SK-N-SH (cell line): ENCODE measurements around the gene CERS6. TPM values are rescaled to one million over a fixed set of nuclear protein-coding genes. Genes with fewer than 3 reads are reported as not detected.

Experiments
- CTCF ChIA-PET: fragments of 300-600, 350-600 bp; formaldehyde crosslinking; extraction: SDS; loops from one replicate; lab custom pipeline; 2021; lab: Yijun Ruan, JAX
- POLR2A ChIA-PET: fragments of 350-600 bp; sonication (Branson Sonifier 250); formaldehyde crosslinking; extraction: SDS; loops from one replicate; lab custom pipeline; 2020; ENCODE audit warnings: antibody characterized with exemption, inconsistent platforms; lab: Yijun Ruan, JAX
- DNase-seq: peaks from one replicate; pipeline ENCODE4 v3.0.0; 2012
- H2AFZ ChIP-seq: fragments of 200-600 bp; sonication (generic); 2 replicates; pipeline ENCODE4 v1.8.1; 2016; ENCODE audit warnings: antibody characterized with exemption, mild to moderate bottlenecking, low read depth
- H3F3A ChIP-seq: fragments of 200-600 bp; sonication (generic); replicated peaks from 2 replicates; pipeline ENCODE3; 2016; ENCODE audit warnings: antibody characterized with exemption, mild to moderate bottlenecking; ENCODE audit not compliant: insufficient read depth
- H3K27ac ChIP-seq, 2 experiments: fragments of 200-500 bp in 1 of 2; fragments of 200-600 bp in 1 of 2; sonication (Bioruptor generic) in 1 of 2; sonication (generic), shearing (Covaris generic) in 1 of 2; 2 replicates each; pipeline versions ENCODE4 v1.5.1 to v1.6.1; 2014 to 2016; ENCODE audit warnings: low read depth in 2 of 2, inconsistent platforms in 1 of 2, low read length in 1 of 2, mild to moderate bottlenecking in 1 of 2, mixed read lengths in 1 of 2
- H3K27me3 ChIP-seq: fragments of 200-600 bp; sonication (generic), shearing (Covaris generic); 2 replicates; pipeline ENCODE4 v1.6.1; 2016; ENCODE audit warnings: mixed run types; ENCODE audit not compliant: insufficient read depth
- H3K36me3 ChIP-seq, 2 experiments: fragments of 200-500 bp in 1 of 2; fragments of 200-600 bp in 1 of 2; sonication (Bioruptor generic) in 1 of 2; sonication (generic) in 1 of 2; replicated peaks in 1 of 2; 2 replicates each; pipeline versions ENCODE3 to v1.5.1; 2014 to 2016; ENCODE audit warnings: low read length in 1 of 2, mild to moderate bottlenecking in 1 of 2; ENCODE audit not compliant: insufficient read depth in 2 of 2, control insufficient read depth in 1 of 2
- H3K4me1 ChIP-seq, 2 experiments: fragments of 200-500 bp in 1 of 2; fragments of 200-600 bp in 1 of 2; sonication (Bioruptor generic) in 1 of 2; sonication (generic), shearing (Covaris generic) in 1 of 2; 2 replicates each; pipeline versions ENCODE4 v1.5.1 to v1.6.1; 2014 to 2016; ENCODE audit warnings: low read depth in 1 of 2, low read length in 1 of 2, mixed run types in 1 of 2; ENCODE audit not compliant: insufficient read depth in 2 of 2, control insufficient read depth in 1 of 2
- H3K4me2 ChIP-seq: fragments of 200-600 bp; sonication (generic), shearing (Covaris generic); 2 replicates; pipeline ENCODE4 v1.6.1; 2017; ENCODE audit warnings: mixed run types
- H3K4me3 ChIP-seq, 2 experiments: fragments of 200-500 bp in 1 of 2; fragments of 200-600 bp in 1 of 2; sonication (Bioruptor generic) in 1 of 2; sonication (generic), shearing (Covaris generic) in 1 of 2; 2 replicates each; pipeline versions ENCODE4 v1.5.1 to v1.8.1; 2014 to 2016; ENCODE audit warnings: low read depth in 2 of 2, inconsistent platforms in 1 of 2, low read length in 1 of 2, mild to moderate bottlenecking in 1 of 2, mixed read lengths in 1 of 2, moderate library complexity in 1 of 2
- H3K79me2 ChIP-seq: fragments of 200-600 bp; sonication (generic); 2 replicates; pipeline ENCODE4 v1.8.1; 2017; ENCODE audit warnings: mild to moderate bottlenecking; ENCODE audit not compliant: insufficient read depth
- H3K9ac ChIP-seq: fragments of 200-600 bp; sonication (generic); 2 replicates; pipeline ENCODE4 v1.6.1; 2017; ENCODE audit warnings: mixed run types
- H3K9me2 ChIP-seq: fragments of 200-600 bp; sonication (generic); 2 replicates; pipeline ENCODE4 v1.6.1; 2017; ENCODE audit warnings: mixed run types
- H3K9me3 ChIP-seq: fragments of 200-600 bp; sonication (generic); 2 replicates; pipeline ENCODE4 v1.6.1; 2017; ENCODE audit warnings: mixed run types, mild to moderate bottlenecking, moderate library complexity
- H4K20me1 ChIP-seq: fragments of 200-600 bp; sonication (generic); 2 replicates; pipeline ENCODE4 v1.6.1; 2017; ENCODE audit warnings: mild to moderate bottlenecking, mixed run types; ENCODE audit not compliant: insufficient read depth
- CTCF ChIP-seq: fragments of 200-600 bp; sonication (generic); IDR thresholded peaks from 2 replicates; pipeline ENCODE4 v1.6.1; 2017; ENCODE audit warnings: antibody characterized with exemption, mild to moderate bottlenecking, moderate library complexity
- ELF1 ChIP-seq: IDR thresholded peaks from 2 replicates; pipeline ENCODE4 v1.4.0; 2012
- EP300 ChIP-seq, 2 experiments: IDR thresholded peaks; 2 replicates each; pipeline versions ENCODE4 v1.4.0 to v1.6.1; 2012; ENCODE audit warnings: borderline replicate concordance in 1 of 2, low read depth in 1 of 2, low read length in 1 of 2
- EZH2phosphoT487 ChIP-seq: fragments of 200-600 bp; sonication (generic); IDR thresholded peaks from 2 replicates; pipeline ENCODE4 v1.6.1; 2017; ENCODE audit warnings: low read depth, mixed run types, mild to moderate bottlenecking, antibody characterized with exemption, moderate library complexity, borderline replicate concordance
- FOSL2 ChIP-seq: IDR thresholded peaks from 2 replicates; pipeline ENCODE4 v1.4.0; 2012; ENCODE audit warnings: low read depth, mild to moderate bottlenecking, moderate library complexity, borderline replicate concordance
- GATA2 ChIP-seq: sonication (generic); formaldehyde crosslinking; IDR thresholded peaks from 2 replicates; pipeline ENCODE4 v1.5.0; 2020; ENCODE audit warnings: mild to moderate bottlenecking, missing genetic modification reagents
- MAX ChIP-seq: IDR thresholded peaks from 2 replicates; pipeline ENCODE4 v1.4.0; 2012; ENCODE audit warnings: low read depth
- MEF2A ChIP-seq: IDR thresholded peaks from 2 replicates; pipeline ENCODE4 v1.4.0; 2012; ENCODE audit warnings: low read depth, borderline replicate concordance
- NFIC ChIP-seq: IDR thresholded peaks from 2 replicates; pipeline ENCODE4 v1.4.0; 2012; ENCODE audit warnings: borderline replicate concordance
- NRF1 ChIP-seq: IDR thresholded peaks from 2 replicates; pipeline ENCODE4 v1.6.1; 2012; ENCODE audit warnings: low read depth, mild to moderate bottlenecking, low read length
- POLR2AphosphoS5 ChIP-seq: IDR thresholded peaks from 2 replicates; pipeline ENCODE4 v1.6.1; 2012; ENCODE audit warnings: low read depth, low read length
- RAD21 ChIP-seq: IDR thresholded peaks from 2 replicates; pipeline ENCODE4 v1.6.1; 2012; ENCODE audit warnings: mild to moderate bottlenecking, low read length
- RCOR1 ChIP-seq: fragments of 150-350 bp; IDR thresholded peaks from 2 replicates; pipeline ENCODE4 v1.6.1; 2017; ENCODE audit warnings: antibody characterized with exemption, low read length
- RFX5 ChIP-seq: IDR thresholded peaks from 2 replicates; pipeline ENCODE4 v1.6.1; 2012; ENCODE audit warnings: mild to moderate bottlenecking, improper control_type of control experiment, low read length
- RXRA ChIP-seq: IDR thresholded peaks from 2 replicates; pipeline ENCODE4 v1.4.0; 2012; ENCODE audit warnings: low read depth, mild to moderate bottlenecking, borderline replicate concordance
- SMC3 ChIP-seq: IDR thresholded peaks from 2 replicates; pipeline ENCODE4 v1.6.1; 2012; ENCODE audit warnings: low read depth, low read length, improper control_type of control experiment
- YY1 ChIP-seq: IDR thresholded peaks from 2 replicates; pipeline ENCODE4 v1.4.0; 2012; ENCODE audit warnings: low read depth, mild to moderate bottlenecking
- ZBTB33 ChIP-seq: IDR thresholded peaks from 2 replicates; pipeline ENCODE4 v1.4.0; 2012; ENCODE audit warnings: low read depth, borderline replicate concordance
- WGBS: methylation state at CpG from one replicate; pipeline ENCODE4 v1.1.6; 2017; ENCODE audit warnings: low lambda C conversion rate; 5-methylcytosine and 5-hydroxymethylcytosine counted together
- polyA plus RNA-seq, 3 experiments: library from polyadenylated mRNA; depleted of rRNA; stranded (reverse); fragments of >200 nt; gene quantifications; 2 replicates each; pipeline ENCODE4 v1.2.3, GENCODE V29; 2012
- TF ChIP-seq, protein P1 (sequence below): IDR thresholded peaks from 2 replicates; pipeline ENCODE4; 2012

The CERS6 gene
- polyA plus RNA-seq, 1 of the 3 experiments (the other 2 are of a cell fraction), result 1.8 TPM

- peaks cover 0 to 2% of the 10 kb centered on the region in 2 experiments; a peak in 2 of 4 replicates for H3K4me1 ChIP-seq
- H3K9me2 ChIP-seq, result no peaks in the 10 kb centered on the region
- no peak overlapping the region for H3K9ac ChIP-seq
- no peaks in the 10 kb centered on the region for H3K9me3 ChIP-seq
- H3K79me2 ChIP-seq, result no peaks in the 10 kb centered on the region
- TF ChIP-seq SMC3 (peak; percentile 45), MAX (no peak), RAD21 (peak; percentile 67), CTCF (peak; percentile 53)
- no peak overlapping the region for H3K4me3 ChIP-seq
- ChIA-PET CTCF (interaction anchor here (0.7 to 2.6 kb wide), 6 partner anchors 9 to 360 kb away, joined by 3 to 11 read pairs (median 4); no protein-coding TSS in a partner anchor), POLR2A (no interaction called here)
- no peaks in the 10 kb centered on the region for H3K36me3 ChIP-seq
- H3F3A ChIP-seq, result no peaks in the 10 kb centered on the region
- H3K27ac ChIP-seq, result no peak overlapping the region
- 56% methylated on average over 2 of the region's 2 CpGs for WGBS
- H3K27me3 ChIP-seq, result no peaks in the 10 kb centered on the region
- no peak overlapping the region for H3K4me2 ChIP-seq
- no peak for DNase-seq
- H2AFZ ChIP-seq, result no peak overlapping the region
- no peaks in the 10 kb centered on the region for H4K20me1 ChIP-seq
Measured at GRCh38 chr2:168705534-168706470, 249.7 kb downstream of the CERS6 start.

- no peaks in the 10 kb centered on the region; a peak in 1 of 4 replicates for H3K4me1 ChIP-seq
- no peak overlapping the region for H3K4me2 ChIP-seq
- H3K4me3 ChIP-seq, result no peak overlapping the region
- H3K9me3 ChIP-seq, result no peaks in the 10 kb centered on the region
- CTCF ChIA-PET, result interaction anchor here (1.1 to 2.6 kb wide), 4 partner anchors 8 to 360 kb away, joined by 3 to 11 read pairs (median 4); no protein-coding TSS in a partner anchor
- 80% methylated on average over 2 of the region's 2 CpGs for whole genome bisulfite sequencing
- no peaks in the 10 kb centered on the region for H3K36me3 ChIP-seq
- H4K20me1 ChIP-seq, result no peaks in the 10 kb centered on the region
- no peaks in the 10 kb centered on the region for H3K79me2 ChIP-seq
- H3K9me2 ChIP-seq, result no peaks in the 10 kb centered on the region
- H3K27me3 ChIP-seq, result no peaks in the 10 kb centered on the region
- H2AFZ ChIP-seq, result no peak overlapping the region
- H3F3A ChIP-seq, result no peaks in the 10 kb centered on the region
- no peak overlapping the region for H3K9ac ChIP-seq
- no peak overlapping the region for H3K27ac ChIP-seq
- POLR2A ChIA-PET, result no interaction called here
- no peak for DNase-seq
- TF ChIP-seq EZH2phosphoT487 (no peak), NFIC (no peak), CTCF (no peak), EP300 (IDR thresholded peaks at IDR 0.05; ENCODE audit: borderline replicate concordance in 1 of 2, low read depth in 1 of 2, low read length in 1 of 2) (no peak), RCOR1 (no peak), RAD21 (no peak), RXRA (no peak), MEF2A (no peak), GATA2 (no peak), NRF1 (no peak), ZBTB33 (no peak), YY1 (no peak), FOSL2 (no peak), RFX5 (no peak), POLR2AphosphoS5 (no peak), ELF1 (no peak), SMC3 (no peak)
- TF ChIP-seq, protein P1, sequence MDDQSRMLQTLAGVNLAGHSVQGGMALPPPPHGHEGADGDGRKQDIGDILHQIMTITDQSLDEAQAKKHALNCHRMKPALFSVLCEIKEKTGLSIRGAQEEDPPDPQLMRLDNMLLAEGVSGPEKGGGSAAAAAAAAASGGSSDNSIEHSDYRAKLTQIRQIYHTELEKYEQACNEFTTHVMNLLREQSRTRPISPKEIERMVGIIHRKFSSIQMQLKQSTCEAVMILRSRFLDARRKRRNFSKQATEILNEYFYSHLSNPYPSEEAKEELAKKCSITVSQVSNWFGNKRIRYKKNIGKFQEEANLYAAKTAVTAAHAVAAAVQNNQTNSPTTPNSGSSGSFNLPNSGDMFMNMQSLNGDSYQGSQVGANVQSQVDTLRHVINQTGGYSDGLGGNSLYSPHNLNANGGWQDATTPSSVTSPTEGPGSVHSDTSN, result no peak
Measured at GRCh38 chr2:168706806-168707205, 250.7 kb downstream of the CERS6 start.
